HG02884 (cell line): ENCODE measurements around the gene NLGN4X.
"Not testable (repeated sequence)": the region's sequence is repeated elsewhere in the genome, so short reads cannot be mapped to it uniquely, and the experiment has no call there.

Experiments
- ATAC-seq: cut with Tn5 transposase; IDR thresholded peaks from one replicate; pipeline ENCODE4 v1.9.1; 2021; ENCODE audit warnings: mild to moderate bottlenecking, moderate library complexity; ENCODE audit not compliant: unreplicated experiment

Gene NLGN4X

GRCh38 chrX:6015423-6015822, 213.2 kb downstream of the NLGN4X start:
- ATAC-seq = no peak

GRCh38 chrX:6012357-6012756, 216.3 kb downstream of the NLGN4X start:
- no peak for ATAC-seq

GRCh38 chrX:6005856-6006255, 222.8 kb downstream of the NLGN4X start:
- no peak for ATAC-seq

- no peak for ATAC-seq
Measured at GRCh38 chrX:6004529-6004928, 224.1 kb downstream of the NLGN4X start.

- ATAC-seq = no peak
Measured at GRCh38 chrX:6002056-6002455, 226.6 kb downstream of the NLGN4X start.

GRCh38 chrX:5998901-5999300, 229.8 kb downstream of the NLGN4X start:
- no peak for ATAC-seq

GRCh38 chrX:5998456-5998855, 230.2 kb downstream of the NLGN4X start:
- no peak for ATAC-seq

- no peak for ATAC-seq
Measured at GRCh38 chrX:5991393-5991792, 237.3 kb downstream of the NLGN4X start.

GRCh38 chrX:5979338-5979737, 249.3 kb downstream of the NLGN4X start:
- no peak for ATAC-seq

- ATAC-seq = no peak
Measured at GRCh38 chrX:5976332-5976731, 252.3 kb downstream of the NLGN4X start.

- no peak for ATAC-seq
Measured at GRCh38 chrX:5971300-5971699, 257.4 kb downstream of the NLGN4X start.

- no peak for ATAC-seq
Measured at GRCh38 chrX:5965406-5965805, 263.3 kb downstream of the NLGN4X start.

GRCh38 chrX:5959286-5959685, 269.4 kb downstream of the NLGN4X start:
- no peak for ATAC-seq

GRCh38 chrX:5958523-5958922, 270.1 kb downstream of the NLGN4X start:
- no peak for ATAC-seq

GRCh38 chrX:5957506-5957905, 271.2 kb downstream of the NLGN4X start:
- no peak for ATAC-seq

GRCh38 chrX:5936438-5936837, 292.2 kb downstream of the NLGN4X start:
- ATAC-seq = no peak

GRCh38 chrX:5928224-5928623, 300.4 kb downstream of the NLGN4X start:
- no peak for ATAC-seq

GRCh38 chrX:5916945-5917344, 311.7 kb downstream of the NLGN4X start:
- ATAC-seq = no peak

GRCh38 chrX:5915783-5916182, 312.9 kb downstream of the NLGN4X start:
- ATAC-seq = no peak

GRCh38 chrX:5907207-5907606, 321.5 kb downstream of the NLGN4X start:
- no peak for ATAC-seq

- ATAC-seq = not testable (repeated sequence)
Measured at GRCh38 chrX:5903586-5904190, 325.0 kb downstream of the NLGN4X start.

- no peak for ATAC-seq
Measured at GRCh38 chrX:5898463-5898862, 330.2 kb downstream of the NLGN4X start.

GRCh38 chrX:5891378-5891777, 337.3 kb downstream of the NLGN4X start:
- no peak for ATAC-seq
